Omental fat pad (tissue), 4 donors: ENCODE results near the gene TP53. TPM values are rescaled to one million over a fixed set of nuclear protein-coding genes. Genes with fewer than 3 reads are reported as not detected.
"Not testable (repeated sequence)": the region's sequence is repeated elsewhere in the genome, so short reads cannot be mapped to it uniquely, and the experiment has no call there.

Experiments
- ATAC-seq: fragments of 150-250 bp; one replicate; pipeline ENCODE4 v1.9.1; 2016; ENCODE audit warnings: mild to moderate bottlenecking, moderate library complexity; ENCODE audit not compliant: low FRiP score
- DNase-seq: peaks from one replicate; pipeline ENCODE4 v3.0.0-alpha.2; 2019; ENCODE audit warnings: low spot score
- CTCF ChIP-seq, 3 donors: fragments of 450-650 bp; IDR thresholded peaks; one replicate each; pipeline ENCODE4 v1.5.1; 2016 to 2017; ENCODE audit warnings: antibody characterized with exemption in 3 of 3, mild to moderate bottlenecking in 3 of 3, moderate library complexity in 2 of 3
- total RNA-seq, 4 donors: library from RNA; depleted of rRNA; stranded (reverse); fragments of >200 nt; gene quantifications; one replicate each; pipeline ENCODE4 v1.1.0, GENCODE V29; 2016

Gene TP53
- total RNA-seq, 4 donors from 2014 or later, result 18.1 to 26.3 (median 19.3) TPM

- no peak for ATAC-seq
- TF ChIP-seq CTCF (IDR thresholded peaks at IDR 0.05), result no peak
- DNase-seq, result no peak
These were observed 35.5 kb downstream of the TP53 start for GRCh38 chr17:7651665-7652387.

GRCh38 chr17:7651097-7651664 is 36.1 kb downstream of the TP53 start:
- TF ChIP-seq CTCF (IDR thresholded peaks at IDR 0.05), result no peak
- ATAC-seq (no peak), DNase-seq (no peak)

GRCh38 chr17:7650509-7651096 is 36.7 kb downstream of the TP53 start, which contains the start of gene ATP1B2:
ATP1B2 (plus strand) TSS chr17:7650926; CDS start chr17:7651519, 593 bp downstream.
- ATAC-seq, result peak; percentile 60
- no peak for TF ChIP-seq CTCF (IDR thresholded peaks at IDR 0.05)
- peak; percentile 58 for DNase-seq

GRCh38 chr17:7647018-7647417 is 40.3 kb downstream of the TP53 start:
- ATAC-seq (no peak), DNase-seq (no peak)
- no peak for TF ChIP-seq CTCF (IDR thresholded peaks at IDR 0.05)

- no peak for TF ChIP-seq CTCF (IDR thresholded peaks at IDR 0.05)
- ATAC-seq, result no peak
- DNase-seq, result no peak
These were observed 40.8 kb downstream of the TP53 start for GRCh38 chr17:7646457-7646856.

- ATAC-seq, result no peak
- DNase-seq, result no peak
- no peak for TF ChIP-seq CTCF (IDR thresholded peaks at IDR 0.05)
These were observed 42.5 kb downstream of the TP53 start for GRCh38 chr17:7644775-7645174.

GRCh38 chr17:7641635-7642034 is 45.7 kb downstream of the TP53 start:
- DNase-seq, ATAC-seq: not testable (repeated sequence)
